Endothelial cell of umbilical vein (primary cell): ENCODE results near the gene CLDN9.

ENCODE experiments used
- EZH2 ChIP-seq: IDR thresholded peaks from 2 replicates; pipeline ENCODE4 v1.6.1; 2012; ENCODE audit warnings: borderline replicate concordance, low read depth, mild to moderate bottlenecking, moderate library complexity, low read length, inconsistent platforms; ENCODE audit not compliant: severe bottlenecking
- FOS ChIP-seq: IDR thresholded peaks from 2 replicates; pipeline ENCODE4 v1.6.1; 2011; ENCODE audit warnings: mild to moderate bottlenecking, low read length, moderate library complexity, borderline replicate concordance; ENCODE audit not compliant: insufficient read depth
- JUN ChIP-seq: IDR thresholded peaks from 2 replicates; pipeline ENCODE4 v1.6.1; 2011; ENCODE audit warnings: borderline replicate concordance, low read depth; ENCODE audit not compliant: insufficient read length, insufficient read depth
- TF ChIP-seq, protein P1 (sequence below), 2 donors: IDR thresholded peaks; 1 replicate in 1 of 2; 2 replicates in 1 of 2; pipeline ENCODE4 v1.5.1; 2011; ENCODE audit warnings: low read length in 2 of 2, mild to moderate bottlenecking in 2 of 2, moderate library complexity in 2 of 2, control low read depth in 1 of 2, inconsistent platforms in 1 of 2, low read depth in 1 of 2; ENCODE audit not compliant: insufficient read depth in 1 of 2; ENCODE audit errors: extremely low read depth in 1 of 2

DNA sequence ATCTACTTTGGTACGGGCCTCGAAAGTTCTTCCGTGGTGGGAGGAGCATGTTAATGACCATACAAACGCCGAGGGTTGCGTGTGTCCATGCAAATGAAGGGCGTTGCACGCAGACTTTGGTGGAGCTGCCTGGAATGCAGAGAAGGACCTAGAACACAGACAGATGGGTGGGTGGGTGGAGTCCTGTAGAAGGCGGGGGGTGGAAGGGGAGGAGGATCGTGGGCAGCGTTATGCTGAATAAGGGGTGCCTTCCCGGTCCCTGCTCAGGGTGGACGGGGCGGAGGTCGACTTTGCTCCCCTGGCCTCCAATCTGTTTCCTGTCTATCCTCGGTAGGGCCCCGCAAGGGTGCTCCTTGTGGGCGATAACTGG is 44.4 kb upstream of the CLDN9 start:
- no peak for TF ChIP-seq EZH2
- TF ChIP-seq, protein P1, sequence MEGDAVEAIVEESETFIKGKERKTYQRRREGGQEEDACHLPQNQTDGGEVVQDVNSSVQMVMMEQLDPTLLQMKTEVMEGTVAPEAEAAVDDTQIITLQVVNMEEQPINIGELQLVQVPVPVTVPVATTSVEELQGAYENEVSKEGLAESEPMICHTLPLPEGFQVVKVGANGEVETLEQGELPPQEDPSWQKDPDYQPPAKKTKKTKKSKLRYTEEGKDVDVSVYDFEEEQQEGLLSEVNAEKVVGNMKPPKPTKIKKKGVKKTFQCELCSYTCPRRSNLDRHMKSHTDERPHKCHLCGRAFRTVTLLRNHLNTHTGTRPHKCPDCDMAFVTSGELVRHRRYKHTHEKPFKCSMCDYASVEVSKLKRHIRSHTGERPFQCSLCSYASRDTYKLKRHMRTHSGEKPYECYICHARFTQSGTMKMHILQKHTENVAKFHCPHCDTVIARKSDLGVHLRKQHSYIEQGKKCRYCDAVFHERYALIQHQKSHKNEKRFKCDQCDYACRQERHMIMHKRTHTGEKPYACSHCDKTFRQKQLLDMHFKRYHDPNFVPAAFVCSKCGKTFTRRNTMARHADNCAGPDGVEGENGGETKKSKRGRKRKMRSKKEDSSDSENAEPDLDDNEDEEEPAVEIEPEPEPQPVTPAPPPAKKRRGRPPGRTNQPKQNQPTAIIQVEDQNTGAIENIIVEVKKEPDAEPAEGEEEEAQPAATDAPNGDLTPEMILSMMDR (IDR thresholded peaks at IDR 0.05; ENCODE audit: extremely low read depth in 1 of 2, insufficient read depth in 1 of 2, low read depth in 1 of 2, low read length in 2 of 2): no peak
- no peak for TF ChIP-seq JUN
- TF ChIP-seq FOS: no peak
